Neural crest cell (in vitro differentiated cells): Measurements from ENCODE around the gene MYF6. TPM values are rescaled to one million over a fixed set of nuclear protein-coding genes. Genes with fewer than 3 reads are reported as not detected.

ENCODE experiments used
- DNase-seq: peaks from one replicate; pipeline ENCODE4 v3.0.0; 2021; ENCODE audit warnings: low read depth, mixed read lengths, low spot score
- H3K27ac Mint-ChIP-seq: one replicate; pipeline ENCODE4 v1.8.0; 2021; ENCODE audit warnings: mild to moderate bottlenecking, mixed read lengths; ENCODE audit not compliant: unreplicated experiment
- H3K27me3 Mint-ChIP-seq: 2 replicates; pipeline ENCODE4 v1.8.0; 2021; ENCODE audit warnings: low read depth, mild to moderate bottlenecking, mixed read lengths
- H3K36me3 Mint-ChIP-seq: 2 replicates; pipeline ENCODE4 v1.8.0; 2021; ENCODE audit warnings: low read depth, mild to moderate bottlenecking, mixed read lengths
- H3K4me1 Mint-ChIP-seq: 2 replicates; pipeline ENCODE4 v1.8.0; 2021; ENCODE audit warnings: mixed read lengths
- H3K4me3 Mint-ChIP-seq: one replicate; pipeline ENCODE4 v1.8.0; 2021; ENCODE audit warnings: mild to moderate bottlenecking, mixed read lengths
- H3K9me3 Mint-ChIP-seq: 2 replicates; pipeline ENCODE4 v1.8.0; 2021; ENCODE audit warnings: mixed read lengths
- total RNA-seq: library from RNA; stranded (reverse); gene quantifications from 2 replicates; pipeline ENCODE4 v1.2.1, GENCODE V29; 2021
- TF ChIP-seq, protein P1 (sequence below): fragments of 200-600 bp; sonication (generic); conservative IDR thresholded peaks from 2 replicates; pipeline ENCODE4 v1.5.0; 2021; ENCODE audit warnings: antibody characterized with exemption, mild to moderate bottlenecking

Gene MYF6
- total RNA-seq, 1 donor from 2014 or later, result not detected

GRCh38 chr12:80690090-80690489 lies 17.3 kb upstream of the MYF6 start:
- H3K4me1 Mint-ChIP-seq, result no peaks in the 10 kb centered on the region
- no peak overlapping the region for H3K27ac Mint-ChIP-seq
- no peaks in the 10 kb centered on the region for H3K36me3 Mint-ChIP-seq
- no peak overlapping the region for H3K4me3 Mint-ChIP-seq
- no peaks in the 10 kb centered on the region for H3K9me3 Mint-ChIP-seq
- DNase-seq, result no peak
- TF ChIP-seq, protein P1, sequence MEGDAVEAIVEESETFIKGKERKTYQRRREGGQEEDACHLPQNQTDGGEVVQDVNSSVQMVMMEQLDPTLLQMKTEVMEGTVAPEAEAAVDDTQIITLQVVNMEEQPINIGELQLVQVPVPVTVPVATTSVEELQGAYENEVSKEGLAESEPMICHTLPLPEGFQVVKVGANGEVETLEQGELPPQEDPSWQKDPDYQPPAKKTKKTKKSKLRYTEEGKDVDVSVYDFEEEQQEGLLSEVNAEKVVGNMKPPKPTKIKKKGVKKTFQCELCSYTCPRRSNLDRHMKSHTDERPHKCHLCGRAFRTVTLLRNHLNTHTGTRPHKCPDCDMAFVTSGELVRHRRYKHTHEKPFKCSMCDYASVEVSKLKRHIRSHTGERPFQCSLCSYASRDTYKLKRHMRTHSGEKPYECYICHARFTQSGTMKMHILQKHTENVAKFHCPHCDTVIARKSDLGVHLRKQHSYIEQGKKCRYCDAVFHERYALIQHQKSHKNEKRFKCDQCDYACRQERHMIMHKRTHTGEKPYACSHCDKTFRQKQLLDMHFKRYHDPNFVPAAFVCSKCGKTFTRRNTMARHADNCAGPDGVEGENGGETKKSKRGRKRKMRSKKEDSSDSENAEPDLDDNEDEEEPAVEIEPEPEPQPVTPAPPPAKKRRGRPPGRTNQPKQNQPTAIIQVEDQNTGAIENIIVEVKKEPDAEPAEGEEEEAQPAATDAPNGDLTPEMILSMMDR, result no peak
- H3K27me3 Mint-ChIP-seq, result no peaks in the 10 kb centered on the region

GRCh38 chr12:80690513-80690912 lies 16.9 kb upstream of the MYF6 start:
- Mint-ChIP-seq H3K36me3 (no peaks in the 10 kb centered on the region), H3K27ac (no peak overlapping the region), H3K4me1 (no peaks in the 10 kb centered on the region), H3K9me3 (no peaks in the 10 kb centered on the region), H3K27me3 (no peaks in the 10 kb centered on the region), H3K4me3 (no peak overlapping the region)
- no peak for DNase-seq
- TF ChIP-seq, protein P1, result no peak

GRCh38 chr12:80692114-80692513 lies 15.3 kb upstream of the MYF6 start:
- Mint-ChIP-seq H3K27ac (no peak overlapping the region), H3K36me3 (no peaks in the 10 kb centered on the region), H3K27me3 (no peaks in the 10 kb centered on the region), H3K4me1 (no peaks in the 10 kb centered on the region), H3K9me3 (no peaks in the 10 kb centered on the region), H3K4me3 (no peak overlapping the region)
- TF ChIP-seq, protein P1, result no peak
- no peak for DNase-seq

- Mint-ChIP-seq H3K27ac (no peak overlapping the region), H3K9me3 (no peaks in the 10 kb centered on the region), H3K27me3 (no peaks in the 10 kb centered on the region), H3K4me3 (no peak overlapping the region), H3K36me3 (no peaks in the 10 kb centered on the region), H3K4me1 (no peaks in the 10 kb centered on the region)
- DNase-seq, result no peak
- TF ChIP-seq, protein P1, result no peak
Observed at GRCh38 chr12:80697270-80697887, 10.1 kb upstream of the MYF6 start.

DNA sequence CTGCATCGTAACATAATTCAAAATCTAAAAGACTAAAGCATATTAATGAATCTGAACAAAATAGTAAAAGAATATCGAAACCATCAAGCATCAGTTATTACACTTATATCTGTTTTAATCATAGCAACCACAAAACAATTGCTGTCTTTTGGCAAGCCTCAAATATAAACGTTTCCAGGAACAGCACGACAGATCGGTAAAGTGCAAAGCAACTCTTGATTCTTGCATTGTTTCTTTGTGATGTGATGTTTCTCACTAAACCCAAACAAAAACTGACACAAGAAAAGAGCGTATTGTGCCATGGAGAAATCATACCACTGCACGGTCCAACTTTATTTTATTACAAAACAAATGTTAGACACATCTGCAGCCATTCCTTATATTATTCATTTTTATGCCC lies 9.2 kb upstream of the MYF6 start:
- H3K4me3 Mint-ChIP-seq, result no peak overlapping the region
- no peak overlapping the region for H3K27ac Mint-ChIP-seq
- H3K4me1 Mint-ChIP-seq, result peaks cover 4% of the 10 kb centered on the region
- no peak for DNase-seq
- H3K27me3 Mint-ChIP-seq, result no peaks in the 10 kb centered on the region
- TF ChIP-seq, protein P1, result no peak
- no peaks in the 10 kb centered on the region for H3K36me3 Mint-ChIP-seq
- no peaks in the 10 kb centered on the region for H3K9me3 Mint-ChIP-seq
